Neuronal stem cell (in vitro differentiated cells): ENCODE measurements around the gene DPT.

Experiments
- DNase-seq: peaks from one replicate; pipeline ENCODE4 v3.0.0-alpha.2; 2013; ENCODE audit warnings: low spot score
- H2AFZ ChIP-seq: one replicate; pipeline ENCODE4 v1.6.1; 2013; ENCODE audit warnings: mild to moderate bottlenecking, low read length, inconsistent platforms
- H2AK5ac ChIP-seq: 2 replicates; pipeline ENCODE4 v1.6.1; 2013; ENCODE audit warnings: low read depth, mild to moderate bottlenecking, inconsistent platforms, low read length, moderate library complexity, mixed read lengths
- H2BK120ac ChIP-seq: 2 replicates; pipeline ENCODE4 v1.6.1; 2013; ENCODE audit warnings: low read depth, mild to moderate bottlenecking, inconsistent platforms, low read length, moderate library complexity, mixed read lengths
- H2BK12ac ChIP-seq: one replicate; pipeline ENCODE4 v1.6.1; 2013; ENCODE audit warnings: low read length, inconsistent platforms
- H2BK15ac ChIP-seq: 2 replicates; pipeline ENCODE4 v1.6.1; 2013; ENCODE audit warnings: mild to moderate bottlenecking, low read length, inconsistent platforms, mixed read lengths
- H2BK5ac ChIP-seq: one replicate; pipeline ENCODE4 v1.6.1; 2013; ENCODE audit warnings: inconsistent platforms, mild to moderate bottlenecking, low read length, moderate library complexity
- H3K14ac ChIP-seq: one replicate; pipeline ENCODE4 v1.6.1; 2013; ENCODE audit warnings: low read length, inconsistent platforms
- H3K18ac ChIP-seq: 2 replicates; pipeline ENCODE4 v1.6.1; 2013; ENCODE audit warnings: low read length, inconsistent platforms
- H3K23ac ChIP-seq: 2 replicates; pipeline ENCODE4 v1.6.1; 2013; ENCODE audit warnings: low read depth, mild to moderate bottlenecking, mixed read lengths, low read length, inconsistent platforms; ENCODE audit not compliant: poor library complexity
- H3K27ac ChIP-seq: replicated peaks from 3 replicates; pipeline ENCODE4 v1.5.1; 2013; ENCODE audit warnings: low read length, inconsistent platforms
- H3K27me3 ChIP-seq, 3 experiments: 2 replicates each; pipeline ENCODE4 v1.6.1; 2013; ENCODE audit warnings: low read length in 3 of 3, mild to moderate bottlenecking in 2 of 3, inconsistent platforms in 1 of 3, low read depth in 1 of 3, mixed read lengths in 1 of 3, moderate library complexity in 1 of 3; ENCODE audit not compliant: control insufficient read depth in 3 of 3, insufficient read depth in 3 of 3
- H3K36me3 ChIP-seq, 2 donors: replicated peaks in 1 of 2; 2 replicates each; pipeline ENCODE4 v1.6.1; 2013; ENCODE audit warnings: low read length in 2 of 2; ENCODE audit not compliant: control insufficient read depth in 2 of 2, insufficient read depth in 2 of 2
- H3K4ac ChIP-seq: 2 replicates; pipeline ENCODE4 v1.6.1; 2013; ENCODE audit warnings: inconsistent platforms, mild to moderate bottlenecking, low read length, moderate library complexity
- H3K4me1 ChIP-seq, 2 donors: 1 replicate in 1 of 2; 2 replicates in 1 of 2; pipeline ENCODE4 v1.6.1; 2013; ENCODE audit warnings: low read length in 2 of 2, low read depth in 1 of 2; ENCODE audit not compliant: control insufficient read depth in 2 of 2, insufficient read depth in 1 of 2
- H3K4me2 ChIP-seq: one replicate; pipeline ENCODE4 v1.6.1; 2013; ENCODE audit warnings: mild to moderate bottlenecking, low read length, inconsistent platforms; ENCODE audit not compliant: insufficient read depth, poor library complexity, severe bottlenecking
- H3K4me3 ChIP-seq, 2 donors: 2 replicates each; pipeline ENCODE4 v1.5.1; 2013; ENCODE audit warnings: low read length in 2 of 2, mild to moderate bottlenecking in 2 of 2, inconsistent platforms in 1 of 2, moderate library complexity in 1 of 2
- H3K79me1 ChIP-seq: one replicate; pipeline ENCODE4 v1.6.1; 2013; ENCODE audit warnings: low read depth, mild to moderate bottlenecking, inconsistent platforms, low read length, moderate library complexity
- H3K9ac ChIP-seq: one replicate; pipeline ENCODE4 v1.6.1; 2013; ENCODE audit warnings: mild to moderate bottlenecking, low read depth, low read length, inconsistent platforms; ENCODE audit not compliant: poor library complexity
- H3K9me3 ChIP-seq, 2 donors: replicated peaks in 1 of 2; 2 replicates each; pipeline versions ENCODE3 to v1.6.1; 2013; ENCODE audit warnings: low read length in 2 of 2, mild to moderate bottlenecking in 2 of 2, inconsistent platforms in 1 of 2, low read depth in 1 of 2, mixed read lengths in 1 of 2, moderate library complexity in 1 of 2; ENCODE audit not compliant: control insufficient read depth in 2 of 2, insufficient read depth in 1 of 2
- H4K8ac ChIP-seq: one replicate; pipeline ENCODE4 v1.6.1; 2013; ENCODE audit warnings: low read depth, mild to moderate bottlenecking, inconsistent platforms, low read length, moderate library complexity
- H4K91ac ChIP-seq: one replicate; pipeline ENCODE4 v1.6.1; 2013; ENCODE audit warnings: low read length, low read depth, mild to moderate bottlenecking, inconsistent platforms; ENCODE audit not compliant: poor library complexity
- WGBS, 2 donors: extraction: QIAGEN DNeasy Blood & Tissue Kit; methylation state at CpG; one replicate each; pipeline ENCODE4 v1.1.7; 2013; ENCODE audit warnings: missing lambda C conversion rate in 2 of 2, mixed read lengths in 1 of 2; ENCODE audit not compliant: insufficient read length in 2 of 2, insufficient replicate concordance in 1 of 2; ENCODE audit errors: extremely low coverage in 2 of 2; 5-methylcytosine and 5-hydroxymethylcytosine counted together

DPT gene

GRCh38 chr1:168714012-168714411 lies 15.0 kb downstream of the DPT start:
- H2BK15ac ChIP-seq = no peak overlapping the region
- no peak overlapping the region for H3K4me3 ChIP-seq
- H3K4me2 ChIP-seq = no peak overlapping the region
- H3K18ac ChIP-seq = no peak overlapping the region
- H2BK5ac ChIP-seq = no peak overlapping the region
- DNase-seq = no peak
- H2BK120ac ChIP-seq = no peak overlapping the region
- no peak overlapping the region for H3K14ac ChIP-seq
- H4K8ac ChIP-seq = no peak overlapping the region
- no peak overlapping the region for H3K27ac ChIP-seq
- H3K27me3 ChIP-seq = no peaks in the 10 kb centered on the region
- no CpG with 5 or more reads among the region's 8 CpGs for WGBS, 2 donors
- H4K91ac ChIP-seq = no peak overlapping the region
- H3K23ac ChIP-seq = no peak overlapping the region
- no peak overlapping the region for H2BK12ac ChIP-seq
- H3K36me3 ChIP-seq = no peaks in the 10 kb centered on the region
- no peak overlapping the region for H3K9ac ChIP-seq
- no peak overlapping the region for H2AK5ac ChIP-seq
- H3K79me1 ChIP-seq = no peaks in the 10 kb centered on the region
- no peak overlapping the region for H3K4ac ChIP-seq
- H3K9me3 ChIP-seq = no peaks in the 10 kb centered on the region
- no peak overlapping the region for H2AFZ ChIP-seq
- H3K4me1 ChIP-seq = peaks cover 0 to 4% of the 10 kb centered on the region in 2 donors

- H3K9me3 ChIP-seq = no peaks in the 10 kb centered on the region
- WGBS, 2 donors = no CpG with 5 or more reads among the region's 9 CpGs
- H3K4me3 ChIP-seq = no peak overlapping the region
- no peak overlapping the region for H3K14ac ChIP-seq
- H3K9ac ChIP-seq = no peak overlapping the region
- H3K36me3 ChIP-seq = no peaks in the 10 kb centered on the region
- no peaks in the 10 kb centered on the region for H3K79me1 ChIP-seq
- no peak overlapping the region for H4K8ac ChIP-seq
- H4K91ac ChIP-seq = no peak overlapping the region
- H3K4me1 ChIP-seq = peaks cover 0 to 4% of the 10 kb centered on the region in 2 donors
- no peak overlapping the region for H3K4ac ChIP-seq
- no peaks in the 10 kb centered on the region for H3K27me3 ChIP-seq
- no peak overlapping the region for H2BK5ac ChIP-seq
- H2BK12ac ChIP-seq = no peak overlapping the region
- H2BK120ac ChIP-seq = no peak overlapping the region
- H2AFZ ChIP-seq = no peak overlapping the region
- no peak overlapping the region for H2AK5ac ChIP-seq
- H3K23ac ChIP-seq = no peak overlapping the region
- H3K27ac ChIP-seq = no peak overlapping the region
- H2BK15ac ChIP-seq = no peak overlapping the region
- no peak for DNase-seq
- H3K4me2 ChIP-seq = no peak overlapping the region
- no peak overlapping the region for H3K18ac ChIP-seq
These were observed 19.3 kb downstream of the DPT start for GRCh38 chr1:168709405-168710363.

GRCh38 chr1:168708698-168709404 lies 20.2 kb downstream of the DPT start:
- Histone ChIP-seq H4K91ac (no peak overlapping the region), H3K18ac (no peak overlapping the region), H3K4me3 (no peak overlapping the region), H2AFZ (no peak overlapping the region), H3K9ac (no peak overlapping the region), H3K79me1 (no peaks in the 10 kb centered on the region), H2BK15ac (no peak overlapping the region), H3K27ac (no peak overlapping the region), H3K23ac (no peak overlapping the region), H2BK120ac (no peak overlapping the region), H3K4me2 (no peak overlapping the region), H2AK5ac (no peak overlapping the region), H3K9me3 (no peaks in the 10 kb centered on the region), H3K27me3 (no peaks in the 10 kb centered on the region), H2BK12ac (no peak overlapping the region), H3K4ac (no peak overlapping the region), H3K14ac (no peak overlapping the region), H2BK5ac (no peak overlapping the region), H3K4me1 (peaks cover 0 to 4% of the 10 kb centered on the region in 2 donors), H4K8ac (no peak overlapping the region), H3K36me3 (no peaks in the 10 kb centered on the region)
- no peak for DNase-seq
- WGBS, 2 donors = no CpG with 5 or more reads among the region's 1 CpG

- Histone ChIP-seq H2BK5ac (no peak overlapping the region), H2AFZ (no peak overlapping the region), H4K8ac (no peak overlapping the region), H3K14ac (no peak overlapping the region), H3K36me3 (no peaks in the 10 kb centered on the region), H2BK15ac (no peak overlapping the region), H3K18ac (no peak overlapping the region), H3K4me2 (no peak overlapping the region), H2BK12ac (no peak overlapping the region), H2AK5ac (no peak overlapping the region), H3K4ac (no peak overlapping the region), H3K4me3 (no peak overlapping the region), H3K4me1 (peaks cover 0 to 4% of the 10 kb centered on the region in 2 donors), H2BK120ac (no peak overlapping the region), H3K9ac (no peak overlapping the region), H3K23ac (no peak overlapping the region), H4K91ac (no peak overlapping the region), H3K27ac (no peak overlapping the region), H3K27me3 (no peaks in the 10 kb centered on the region), H3K9me3 (no peaks in the 10 kb centered on the region), H3K79me1 (no peaks in the 10 kb centered on the region)
- no peak for DNase-seq
- WGBS, 2 donors = no CpG with 5 or more reads among the region's 3 CpGs
These were observed 22.5 kb downstream of the DPT start for GRCh38 chr1:168706391-168706992.
